Germinal center (tissue), 1 donor: ENCODE data around the gene RABGGTA.
"Not testable (repeated sequence)": the region's sequence is repeated elsewhere in the genome, so short reads cannot be mapped to it uniquely, and the experiment has no call there.

Source experiments
- DNase-seq: peaks from one replicate; pipeline ENCODE4 v3.0.0; 2012; ENCODE audit warnings: mixed read lengths, low spot score

RABGGTA gene

DNA sequence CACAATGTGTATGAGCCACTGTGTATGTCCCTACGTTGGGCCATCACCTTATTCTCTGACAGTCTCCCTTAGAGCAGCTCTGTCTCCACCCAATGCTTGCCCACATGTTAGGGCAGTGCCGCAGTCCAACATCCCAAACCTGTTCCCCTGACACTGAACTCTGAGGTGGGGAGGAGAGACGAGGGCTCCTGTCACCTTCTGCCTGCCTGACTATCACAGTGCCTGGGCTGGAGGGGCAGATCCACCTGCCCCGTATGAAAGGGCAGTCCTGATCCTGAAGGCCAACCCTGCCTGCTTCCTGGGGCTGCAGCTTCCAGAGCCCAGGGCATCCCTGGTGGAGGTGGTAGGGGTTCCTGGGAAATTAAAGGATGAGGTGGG lies 10.6 kb downstream of the RABGGTA start:
- no peak for DNase-seq

- DNase-seq = no peak
These were observed 11.2 kb downstream of the RABGGTA start for GRCh38 chr14:24260026-24260779.

- DNase-seq = no peak
These were observed 11.9 kb downstream of the RABGGTA start for GRCh38 chr14:24259282-24260025.

GRCh38 chr14:24258548-24259265 lies 12.7 kb downstream of the RABGGTA start:
- no peak for DNase-seq

- DNase-seq = no peak
These were observed 13.3 kb downstream of the RABGGTA start for GRCh38 chr14:24258119-24258518.

GRCh38 chr14:24256960-24257359 lies 14.4 kb downstream of the RABGGTA start:
- no peak for DNase-seq

DNA sequence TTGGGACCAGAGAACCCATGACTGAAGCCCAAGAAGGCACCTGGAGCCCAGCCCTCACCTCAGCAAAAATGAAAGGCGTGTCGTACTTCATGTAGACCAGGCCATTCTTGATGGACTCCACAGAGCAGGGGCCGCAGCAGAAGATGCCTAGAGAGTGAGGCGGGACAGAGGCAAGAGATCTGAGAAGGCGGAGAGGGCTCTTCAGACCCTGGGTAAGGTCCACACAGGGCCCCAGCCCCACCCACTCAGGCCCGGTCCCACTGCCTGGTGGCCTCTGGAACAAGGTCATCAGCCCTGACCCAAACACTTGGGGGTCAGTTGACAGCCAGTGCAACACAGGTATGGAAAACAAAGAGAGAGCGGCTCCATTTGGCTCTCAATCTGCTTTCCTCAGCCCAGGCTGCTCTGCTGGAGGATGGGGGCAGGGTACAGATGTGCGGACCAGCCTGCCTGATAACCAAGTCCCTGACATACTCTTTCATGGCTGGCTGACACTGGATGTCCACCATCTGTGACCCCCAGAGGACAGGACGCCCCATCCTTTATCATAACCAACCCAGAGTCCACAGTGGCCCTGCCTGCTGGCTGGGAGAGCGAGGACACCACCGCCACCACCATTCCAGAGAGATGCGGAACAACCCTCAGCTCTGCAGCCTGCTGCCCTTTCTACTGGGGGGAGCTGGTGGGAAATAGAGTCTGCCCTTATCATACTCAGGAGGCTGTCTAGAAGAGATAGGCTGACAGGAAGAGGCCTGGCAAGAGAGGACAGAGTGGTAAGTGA lies 15.3 kb downstream of the RABGGTA start:
- DNase-seq = no peak

GRCh38 chr14:24255438-24255837 lies 16.0 kb downstream of the RABGGTA start:
- no peak for DNase-seq

DNA sequence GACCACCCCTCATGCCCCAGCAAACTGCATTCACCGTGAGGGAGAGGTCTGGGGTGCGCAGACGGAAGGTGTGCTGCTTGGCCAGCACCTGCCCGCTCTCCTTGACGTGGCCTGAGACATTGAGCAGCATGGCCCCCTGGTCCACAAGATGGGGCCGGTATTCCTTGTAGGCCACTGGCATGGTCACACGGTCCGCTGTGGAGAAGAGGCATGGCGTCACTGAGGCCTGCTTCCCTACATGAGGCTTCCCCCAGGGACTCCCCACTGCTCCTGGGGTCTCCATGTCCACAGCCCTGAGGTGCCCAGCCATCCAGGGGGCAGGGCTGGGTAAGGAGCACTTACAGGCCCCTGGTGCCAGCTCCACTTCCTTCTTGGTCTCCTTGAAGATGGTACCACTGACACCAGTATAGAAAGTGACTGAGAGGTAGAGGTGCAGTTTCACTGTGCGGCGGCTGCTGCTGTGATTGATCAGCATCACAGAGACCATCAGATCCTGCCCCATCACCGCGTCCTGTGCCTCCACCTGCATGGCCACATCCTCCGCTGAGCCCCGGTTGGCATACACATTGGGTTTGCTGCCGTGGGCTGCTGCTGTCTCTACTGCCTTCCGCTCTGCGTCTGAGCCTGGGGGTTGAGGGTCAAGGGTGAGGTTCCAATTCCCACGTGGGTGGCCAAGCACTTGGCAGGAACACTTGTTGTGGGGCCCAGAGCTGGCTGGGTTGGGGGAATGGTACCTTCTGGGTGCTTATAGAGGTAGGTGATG lies 16.6 kb downstream of the RABGGTA start:
- DNase-seq = no peak

- no peak for DNase-seq
These were observed 17.5 kb downstream of the RABGGTA start for GRCh38 chr14:24253936-24254335.

DNA sequence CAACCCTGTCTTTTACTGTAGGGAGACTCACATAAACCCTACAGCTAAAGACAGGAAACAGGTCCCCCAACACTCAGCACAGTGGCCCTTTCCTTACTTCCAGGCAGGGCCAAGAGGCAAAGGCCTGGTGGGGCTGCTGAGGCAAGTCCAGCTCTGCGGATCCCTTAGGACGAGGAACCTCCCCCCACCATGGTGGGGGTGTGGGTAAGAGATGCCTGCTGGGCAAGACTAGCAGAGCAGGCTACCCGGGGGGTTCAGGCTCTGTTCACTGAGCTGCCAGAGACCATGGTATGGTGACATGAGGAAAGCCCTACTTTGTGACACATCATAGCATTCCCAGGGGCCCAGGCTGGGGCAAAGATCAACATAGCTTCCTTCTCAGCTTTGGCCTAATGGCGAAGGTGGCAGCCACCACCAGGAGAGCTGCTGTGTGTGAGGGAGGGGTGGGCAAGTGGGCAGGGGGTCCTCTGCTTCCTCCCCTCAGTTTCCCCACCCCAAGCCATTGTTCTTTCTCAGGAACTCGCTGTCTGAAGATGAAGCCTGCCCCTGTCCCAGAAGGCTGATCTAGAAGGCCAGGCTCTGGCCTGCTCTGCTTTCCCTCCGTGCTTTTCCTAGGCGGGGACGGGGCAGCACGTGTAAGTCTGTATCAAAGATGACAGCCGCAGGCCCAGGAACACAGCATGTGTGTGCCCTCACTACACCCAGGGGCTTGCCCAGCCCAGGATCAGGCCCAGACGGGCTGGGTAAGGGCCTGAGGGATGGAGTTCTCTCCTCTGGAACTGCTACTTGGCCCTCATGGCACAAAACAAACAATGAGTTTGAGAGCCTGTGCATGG lies 18.9 kb downstream of the RABGGTA start:
- no peak for DNase-seq

- no peak for DNase-seq
These were observed 19.5 kb downstream of the RABGGTA start for GRCh38 chr14:24251880-24252288.

GRCh38 chr14:24250354-24250753 lies 21.0 kb downstream of the RABGGTA start:
- DNase-seq = no peak

- no peak for DNase-seq
These were observed 22.0 kb downstream of the RABGGTA start for GRCh38 chr14:24249230-24250021.

DNA sequence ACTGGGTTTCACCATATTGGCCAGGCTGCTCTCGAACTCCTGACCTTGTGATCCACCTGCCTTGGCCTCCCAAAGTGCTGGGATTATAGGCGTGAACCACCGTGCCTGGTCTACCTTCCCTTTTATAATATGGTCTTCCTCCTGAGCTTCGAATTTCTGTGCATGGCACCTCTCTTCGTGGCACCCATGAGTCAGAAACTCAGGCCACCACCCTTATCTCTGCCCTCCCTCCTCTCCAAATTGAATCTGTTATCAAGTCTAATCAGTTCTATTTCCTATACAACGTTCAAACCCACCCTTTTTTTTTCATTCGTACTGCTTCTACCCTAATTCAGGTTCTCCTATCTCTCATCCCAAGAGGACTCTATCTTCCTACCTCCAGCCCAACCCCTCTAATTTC lies 24.0 kb downstream of the RABGGTA start:
- DNase-seq = no peak

- DNase-seq = no peak
These were observed 24.6 kb downstream of the RABGGTA start for GRCh38 chr14:24246765-24247212.

GRCh38 chr14:24245350-24245749 lies 26.0 kb downstream of the RABGGTA start:
- not testable (repeated sequence) for DNase-seq

DNA sequence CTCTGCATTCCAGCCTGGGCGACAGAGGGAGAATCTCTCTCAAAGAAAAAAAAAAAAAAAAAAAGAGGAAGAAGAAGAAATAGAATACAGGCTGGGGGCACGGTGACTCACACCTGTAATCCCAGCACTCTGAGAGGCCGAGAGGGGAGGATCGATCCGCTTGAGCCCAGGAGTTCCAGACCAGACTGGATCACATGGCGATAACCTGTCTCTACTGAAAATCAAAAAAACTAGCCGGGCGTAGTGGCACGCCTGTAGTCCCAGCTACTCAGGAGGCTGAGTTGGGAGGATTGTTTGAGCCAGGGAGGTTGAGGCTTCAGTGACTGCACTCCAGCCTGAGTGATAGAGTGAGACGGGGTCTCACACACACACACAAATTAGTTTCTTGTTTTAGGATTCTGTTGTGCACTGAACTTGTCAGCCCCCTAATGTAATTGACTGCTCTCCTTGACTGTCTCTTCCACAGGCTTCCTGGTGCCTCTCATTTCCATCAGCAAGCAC lies 28.0 kb downstream of the RABGGTA start:
- DNase-seq = no peak

- DNase-seq = peak; percentile 98
These were observed 29.5 kb downstream of the RABGGTA start for GRCh38 chr14:24241829-24242443.
